Naive thymus-derived CD8-positive, alpha-beta T cell (primary cell): ENCODE measurements around the gene CNGA2. TPM values are rescaled to one million over a fixed set of nuclear protein-coding genes. Genes with fewer than 3 reads are reported as not detected.

Experiments
- ATAC-seq, 2 donors: fragments of 150-1000 bp; cut with Tn5 transposase in 1 of 2; sonication (Bioruptor Pico), chemical (Tn5 transposase) in 1 of 2; 1 replicate in 1 of 2; 2 replicates in 1 of 2; pipeline ENCODE4 v1.10.0; 2021; ENCODE audit warnings: mild to moderate bottlenecking in 2 of 2, moderate library complexity in 2 of 2
- POLR2A ChIA-PET: fragments of 350-600 bp; sonication (Branson Sonifier 250); formaldehyde crosslinking; loops from one replicate; lab custom pipeline; 2021; ENCODE audit warnings: antibody characterized with exemption; lab: Charles Lee
- DNase-seq, 10 donors: peaks; one replicate each; pipeline versions ENCODE4 v3.0.0 to v3.0.0-alpha.2; 2020 to 2022
- H3K27ac Mint-ChIP-seq, 10 donors: one replicate each; pipeline ENCODE4 v1.8.0; 2020 to 2022; ENCODE audit warnings: mild to moderate bottlenecking in 10 of 10, mixed read lengths in 10 of 10, moderate library complexity in 4 of 10, inconsistent platforms in 1 of 10
- H3K27me3 Mint-ChIP-seq, 5 donors: one replicate each; pipeline ENCODE4 v1.8.0; 2021 to 2022; ENCODE audit warnings: mixed read lengths in 5 of 5
- H3K36me3 Mint-ChIP-seq, 3 donors: one replicate each; pipeline ENCODE4 v1.8.0; 2020 to 2022; ENCODE audit warnings: mixed read lengths in 3 of 3, mild to moderate bottlenecking in 2 of 3, inconsistent platforms in 1 of 3
- H3K4me1 Mint-ChIP-seq, 4 donors: one replicate each; pipeline ENCODE4 v1.8.0; 2021 to 2022; ENCODE audit warnings: mixed read lengths in 4 of 4
- H3K4me3 Mint-ChIP-seq, 10 donors: one replicate each; pipeline ENCODE4 v1.8.0; 2020 to 2022; ENCODE audit warnings: mild to moderate bottlenecking in 10 of 10, mixed read lengths in 10 of 10, moderate library complexity in 6 of 10, inconsistent platforms in 1 of 10
- H3K9me3 Mint-ChIP-seq, 9 donors: one replicate each; pipeline ENCODE4 v1.8.0; 2020 to 2022; ENCODE audit warnings: mixed read lengths in 9 of 9, mild to moderate bottlenecking in 3 of 9, inconsistent platforms in 1 of 9, moderate library complexity in 1 of 9
- polyA plus RNA-seq, 3 donors: library from polyadenylated mRNA; unstranded; fragments of 300-500 nt; fragmentation: Illumina TruSeq; gene quantifications; one replicate each; pipeline ENCODE4 v1.2.3, GENCODE V29; 2021
- total RNA-seq, 8 experiments: library from RNA in 2 of 8; stranded (reverse) in 2 of 8; gene quantifications; one replicate each; pipeline ENCODE4 v1.2.3 and lab custom pipeline; 2021 to 2026

The CNGA2 gene
- total and polyA plus RNA-seq, 5 experiments from 2014 or later: not detected

- no peak for ATAC-seq
- Mint-ChIP-seq H3K27me3 (peaks cover 1 to 6% (median 4%) of the 10 kb centered on the region in 5 donors), H3K27ac (no peak overlapping the region), H3K36me3 (no peaks in the 10 kb centered on the region), H3K9me3 (no peaks in the 10 kb centered on the region), H3K4me1 (no peaks in the 10 kb centered on the region), H3K4me3 (no peak overlapping the region)
- DNase-seq: no peak
- POLR2A ChIA-PET: no interaction called here
Measured at GRCh38 chrX:151742311-151742710, 7.8 kb downstream of the CNGA2 start.

GRCh38 chrX:151743651-151744470 is 9.3 kb downstream of the CNGA2 start:
- ATAC-seq (no peak), DNase-seq (no peak)
- Mint-ChIP-seq H3K36me3 (no peaks in the 10 kb centered on the region), H3K9me3 (no peaks in the 10 kb centered on the region), H3K4me3 (no peak overlapping the region), H3K4me1 (no peaks in the 10 kb centered on the region), H3K27ac (no peak overlapping the region), H3K27me3 (peaks cover 0 to 3% (median 1%) of the 10 kb centered on the region in 5 donors)
- POLR2A ChIA-PET: no interaction called here

- H3K4me1 Mint-ChIP-seq: no peaks in the 10 kb centered on the region
- H3K27ac Mint-ChIP-seq: no peak overlapping the region
- H3K4me3 Mint-ChIP-seq: no peak overlapping the region
- no peak for DNase-seq
- H3K27me3 Mint-ChIP-seq: peaks cover 0 to 7% (median 2%) of the 10 kb centered on the region in 5 donors
- no peak for ATAC-seq
- no peaks in the 10 kb centered on the region for H3K9me3 Mint-ChIP-seq
- no peaks in the 10 kb centered on the region for H3K36me3 Mint-ChIP-seq
- POLR2A ChIA-PET: no interaction called here
Measured at GRCh38 chrX:151745651-151746050, 11.1 kb downstream of the CNGA2 start.

GRCh38 chrX:151746502-151746901 is 12.0 kb downstream of the CNGA2 start:
- H3K36me3 Mint-ChIP-seq: no peaks in the 10 kb centered on the region
- ATAC-seq (no peak), DNase-seq (no peak)
- H3K4me1 Mint-ChIP-seq: peaks cover 0 to 2% (median 0%) of the 10 kb centered on the region in 4 donors
- no peak overlapping the region for H3K4me3 Mint-ChIP-seq
- H3K9me3 Mint-ChIP-seq: no peaks in the 10 kb centered on the region
- peaks cover 0 to 12% (median 9%) of the 10 kb centered on the region in 5 donors for H3K27me3 Mint-ChIP-seq
- POLR2A ChIA-PET: no interaction called here
- H3K27ac Mint-ChIP-seq: no peak overlapping the region

- ATAC-seq: no peak
- Mint-ChIP-seq H3K9me3 (no peaks in the 10 kb centered on the region), H3K4me3 (no peak overlapping the region), H3K36me3 (no peaks in the 10 kb centered on the region), H3K27me3 (peaks cover 2 to 18% (median 15%) of the 10 kb centered on the region in 5 donors), H3K27ac (no peak overlapping the region), H3K4me1 (peaks cover 0 to 2% (median 0%) of the 10 kb centered on the region in 4 donors)
- no peak for DNase-seq
- POLR2A ChIA-PET: no interaction called here
Measured at GRCh38 chrX:151750511-151750910, 16.0 kb downstream of the CNGA2 start.

- ATAC-seq: no peak
- no peak overlapping the region for H3K4me3 Mint-ChIP-seq
- POLR2A ChIA-PET: no interaction called here
Measured at GRCh38 chrX:151752847-151753246, 18.3 kb downstream of the CNGA2 start.

GRCh38 chrX:151753313-151754046 is 18.9 kb downstream of the CNGA2 start:
- ATAC-seq (no peak), DNase-seq (no peak)

More at GRCh38 chrX:151752847-151753246, 18.3 kb downstream of the CNGA2 start:
- peaks cover 2 to 34% (median 15%) of the 10 kb centered on the region in 5 donors for H3K27me3 Mint-ChIP-seq
- H3K4me1 Mint-ChIP-seq: peaks cover 0 to 2% (median 0%) of the 10 kb centered on the region in 4 donors
- H3K9me3 Mint-ChIP-seq: no peaks in the 10 kb centered on the region
- no peak overlapping the region for H3K27ac Mint-ChIP-seq
- DNase-seq: no peak
- no peaks in the 10 kb centered on the region for H3K36me3 Mint-ChIP-seq

GRCh38 chrX:151754047-151754429 is 19.5 kb downstream of the CNGA2 start:
- Mint-ChIP-seq H3K36me3 (no peaks in the 10 kb centered on the region), H3K9me3 (no peaks in the 10 kb centered on the region), H3K27ac (no peak overlapping the region), H3K4me3 (no peak overlapping the region), H3K27me3 (peaks cover 2 to 41% (median 17%) of the 10 kb centered on the region in 5 donors), H3K4me1 (peaks cover 0 to 2% (median 0%) of the 10 kb centered on the region in 4 donors)
- no peak for ATAC-seq
- POLR2A ChIA-PET: no interaction called here
- DNase-seq: no peak

More at GRCh38 chrX:151753313-151754046, 18.9 kb downstream of the CNGA2 start:
- peaks cover 2 to 40% (median 17%) of the 10 kb centered on the region in 5 donors for H3K27me3 Mint-ChIP-seq
- peaks cover 0 to 2% (median 0%) of the 10 kb centered on the region in 4 donors for H3K4me1 Mint-ChIP-seq
- no peak overlapping the region for H3K4me3 Mint-ChIP-seq
- no peaks in the 10 kb centered on the region for H3K9me3 Mint-ChIP-seq
- no peak overlapping the region for H3K27ac Mint-ChIP-seq
- POLR2A ChIA-PET: no interaction called here
- H3K36me3 Mint-ChIP-seq: no peaks in the 10 kb centered on the region

- POLR2A ChIA-PET: no interaction called here
- H3K9me3 Mint-ChIP-seq: no peaks in the 10 kb centered on the region
- ATAC-seq (no peak), DNase-seq (no peak)
- peaks cover 0 to 2% (median 0%) of the 10 kb centered on the region in 4 donors for H3K4me1 Mint-ChIP-seq
- no peak overlapping the region for H3K4me3 Mint-ChIP-seq
- no peaks in the 10 kb centered on the region for H3K36me3 Mint-ChIP-seq
- H3K27me3 Mint-ChIP-seq: peaks cover 2 to 41% (median 17%) of the 10 kb centered on the region in 5 donors
- no peak overlapping the region for H3K27ac Mint-ChIP-seq
Measured at GRCh38 chrX:151754641-151755215, 20.2 kb downstream of the CNGA2 start.

- H3K27me3 Mint-ChIP-seq: peaks cover 0 to 28% (median 4%) of the 10 kb centered on the region in 5 donors
- H3K4me3 Mint-ChIP-seq: no peak overlapping the region
- no peak for ATAC-seq
- H3K9me3 Mint-ChIP-seq: no peaks in the 10 kb centered on the region
- no peaks in the 10 kb centered on the region for H3K4me1 Mint-ChIP-seq
- no peak overlapping the region for H3K27ac Mint-ChIP-seq
- POLR2A ChIA-PET: no interaction called here
- DNase-seq: no peak
- H3K36me3 Mint-ChIP-seq: no peaks in the 10 kb centered on the region
Measured at GRCh38 chrX:151759041-151759708, 24.6 kb downstream of the CNGA2 start.

- DNase-seq: no peak
- POLR2A ChIA-PET: no interaction called here
- Mint-ChIP-seq H3K27me3 (peaks cover 1 to 18% (median 6%) of the 10 kb centered on the region in 5 donors), H3K4me3 (no peak overlapping the region), H3K4me1 (no peaks in the 10 kb centered on the region), H3K36me3 (no peaks in the 10 kb centered on the region), H3K9me3 (peaks cover 0 to 2% (median 0%) of the 10 kb centered on the region in 9 donors), H3K27ac (no peak overlapping the region)
- no peak for ATAC-seq
Measured at GRCh38 chrX:151762802-151763201, 28.3 kb downstream of the CNGA2 start.

- Mint-ChIP-seq H3K9me3 (peaks cover 0 to 2% (median 0%) of the 10 kb centered on the region in 9 donors), H3K27me3 (peaks cover under 1 to 10% (median 6%) of the 10 kb centered on the region in 5 donors), H3K27ac (no peak overlapping the region), H3K36me3 (no peaks in the 10 kb centered on the region), H3K4me3 (no peak overlapping the region), H3K4me1 (no peaks in the 10 kb centered on the region)
- no peak for ATAC-seq
- POLR2A ChIA-PET: no interaction called here
- no peak for DNase-seq
Measured at GRCh38 chrX:151763711-151764110, 29.2 kb downstream of the CNGA2 start.
